Keratinocyte (primary cell): ENCODE data around the gene PRR23A. TPM values are rescaled to one million over a fixed set of nuclear protein-coding genes. Genes with fewer than 3 reads are reported as not detected.

Experiments used
- DNase-seq: peaks from one replicate; pipeline ENCODE4 v3.0.0-alpha.2; 2011; ENCODE audit warnings: low read depth, missing footprints, low spot score
- FAIRE-seq: peaks from 2 replicates; lab custom pipeline; 2011; peaks lifted over from hg19 to GRCh38; lab: Jason Lieb, UNC
- H2AFZ ChIP-seq: 2 replicates; pipeline ENCODE4 v1.6.0; 2012; ENCODE audit warnings: low read length, control low read depth, inconsistent platforms; ENCODE audit not compliant: control insufficient read depth
- H3K27ac ChIP-seq: 2 replicates; pipeline ENCODE4 v1.5.1; 2011; ENCODE audit warnings: low read length; ENCODE audit not compliant: control insufficient read depth, insufficient read depth
- H3K27me3 ChIP-seq: 3 replicates; pipeline ENCODE4 v1.6.0; 2011; ENCODE audit warnings: low read length; ENCODE audit not compliant: control insufficient read depth, insufficient read depth; ENCODE audit errors: extremely low read depth
- H3K36me3 ChIP-seq, 2 experiments: 2 replicates in 1 of 2; 3 replicates in 1 of 2; pipeline ENCODE4 v1.5.1; 2011; ENCODE audit warnings: low read length in 2 of 2, mild to moderate bottlenecking in 1 of 2; ENCODE audit not compliant: control insufficient read depth in 2 of 2, insufficient read depth in 2 of 2; ENCODE audit errors: extremely low read depth in 1 of 2
- H3K4me1 ChIP-seq: 3 replicates; pipeline ENCODE4 v1.5.1; 2011; ENCODE audit warnings: low read length; ENCODE audit not compliant: control insufficient read depth, insufficient read depth; ENCODE audit errors: extremely low read depth
- H3K4me2 ChIP-seq: 3 replicates; pipeline ENCODE4 v1.6.0; 2011; ENCODE audit warnings: low read depth, low read length; ENCODE audit not compliant: control insufficient read depth, insufficient read depth; ENCODE audit errors: extremely low read depth
- H3K4me3 ChIP-seq, 3 experiments: fragments of 200-600 bp in 1 of 3; sonication (generic) in 1 of 3; 2 replicates in 2 of 3; 3 replicates in 1 of 3; pipeline ENCODE4 v1.5.1; 2011 to 2016; ENCODE audit warnings: low read length in 3 of 3, mild to moderate bottlenecking in 3 of 3, control low read depth in 2 of 3, inconsistent platforms in 1 of 3, low read depth in 1 of 3, mixed read lengths in 1 of 3, mixed run types in 1 of 3, moderate library complexity in 1 of 3; ENCODE audit not compliant: control insufficient read depth in 2 of 3, insufficient read depth in 2 of 3; ENCODE audit errors: extremely low read depth in 1 of 3
- H3K79me2 ChIP-seq: 2 replicates; pipeline ENCODE4 v1.6.0; 2012; ENCODE audit warnings: low read length; ENCODE audit not compliant: control insufficient read depth, insufficient read depth
- H3K9ac ChIP-seq: 3 replicates; pipeline ENCODE4 v1.6.0; 2011; ENCODE audit warnings: low read length; ENCODE audit not compliant: control insufficient read depth, insufficient read depth; ENCODE audit errors: extremely low read depth
- H3K9me1 ChIP-seq: 3 replicates; pipeline ENCODE4 v1.6.0; 2011; ENCODE audit warnings: low read length; ENCODE audit not compliant: control insufficient read depth, insufficient read depth; ENCODE audit errors: extremely low read depth
- H3K9me3 ChIP-seq: 2 replicates; pipeline ENCODE4 v1.5.1; 2012; ENCODE audit warnings: low read depth, low read length; ENCODE audit not compliant: control insufficient read depth
- H4K20me1 ChIP-seq: 3 replicates; pipeline ENCODE4 v1.6.0; 2011; ENCODE audit warnings: low read length; ENCODE audit not compliant: control insufficient read depth, insufficient read depth; ENCODE audit errors: extremely low read depth
- CTCF ChIP-seq, 3 experiments: IDR thresholded peaks in 1 of 3; conservative IDR thresholded peaks in 1 of 3; optimal IDR thresholded peaks in 1 of 3; 2 replicates in 2 of 3; 3 replicates in 1 of 3; pipeline versions ENCODE3 to v1.5.1; 2011; ENCODE audit warnings: low read length in 3 of 3, mild to moderate bottlenecking in 3 of 3, moderate library complexity in 2 of 3, control low read depth in 1 of 3, inconsistent platforms in 1 of 3; ENCODE audit not compliant: insufficient read depth in 2 of 3; ENCODE audit errors: extremely low read depth in 1 of 3
- EZH2 ChIP-seq: IDR thresholded peaks from one replicate; pipeline ENCODE4 v1.6.1; 2012; ENCODE audit warnings: inconsistent platforms, mild to moderate bottlenecking, low read length, moderate library complexity
- dilution Hi-C: fragments of 300-500 bp; cut with MboI; formaldehyde crosslinking; loops from one replicate; pipeline ENCODE4 v1.7.0; 2020; ENCODE audit warnings: low sequenced_read_pairs; ENCODE audit not compliant: extremely low pct_ligation_motif_present
- polyA plus RNA-seq, 5 experiments: library from polyadenylated mRNA; depleted of rRNA in 3 of 5; stranded (reverse) in 3 of 5; stranded (forward) in 1 of 5; unstranded in 1 of 5; fragments of >200 nt; gene quantifications; 1 replicate in 1 of 5; 2 replicates in 3 of 5; 3 replicates in 1 of 5; pipeline versions ENCODE4 v1.2.1 to v1.2.3, GENCODE V29; 2011 to 2012; ENCODE audit warnings: missing spikeins in 2 of 5, low read depth in 1 of 5, low replicate concordance in 1 of 5

The PRR23A gene
- polyA plus RNA-seq, 1 donor (not counting 4 experiments of a cell fraction or from before 2014, with no cell fraction given) = not detected

- dilution Hi-C loops = no loop called here
- no peaks in the 10 kb centered on the region for H3K79me2 ChIP-seq
- no peaks in the 10 kb centered on the region for H3K9me1 ChIP-seq
- no peaks in the 10 kb centered on the region for H4K20me1 ChIP-seq
- H3K4me3 ChIP-seq = no peak overlapping the region
- H3K36me3 ChIP-seq = no peaks in the 10 kb centered on the region
- H3K27me3 ChIP-seq = peaks cover 3% of the 10 kb centered on the region
- no peaks in the 10 kb centered on the region for H3K9me3 ChIP-seq
- H3K4me1 ChIP-seq = no peaks in the 10 kb centered on the region
- H3K9ac ChIP-seq = no peak overlapping the region
- no peak overlapping the region for H2AFZ ChIP-seq
- FAIRE-seq (no peak), DNase-seq (no peak)
- H3K4me2 ChIP-seq = no peak overlapping the region
- H3K27ac ChIP-seq = no peak overlapping the region
- no peak for TF ChIP-seq CTCF (optimal IDR thresholded peaks at IDR 0.05 in 1 of 3, IDR thresholded peaks at IDR 0.05 in 1 of 3, conservative IDR thresholded peaks at IDR 0.05 in 1 of 3; ENCODE audit: extremely low read depth in 1 of 3, insufficient read depth in 2 of 3, low read length in 3 of 3)
Observed at GRCh38 chr3:138987181-138987580, 18.9 kb downstream of the PRR23A start.

GRCh38 chr3:138985932-138986331, 20.1 kb downstream of the PRR23A start:
- H4K20me1 ChIP-seq = no peaks in the 10 kb centered on the region
- no peak for DNase-seq
- H3K79me2 ChIP-seq = no peaks in the 10 kb centered on the region
- dilution Hi-C loops = no loop called here
- no peak overlapping the region for H3K9ac ChIP-seq
- FAIRE-seq = no peak
- H3K36me3 ChIP-seq = no peaks in the 10 kb centered on the region
- no peak overlapping the region for H2AFZ ChIP-seq
- H3K9me1 ChIP-seq = no peaks in the 10 kb centered on the region
- TF ChIP-seq CTCF (optimal IDR thresholded peaks at IDR 0.05 in 1 of 3, IDR thresholded peaks at IDR 0.05 in 1 of 3, conservative IDR thresholded peaks at IDR 0.05 in 1 of 3; ENCODE audit: extremely low read depth in 1 of 3, insufficient read depth in 2 of 3, low read length in 3 of 3) = no peak
- TF ChIP-seq EZH2 = no peak
- H3K4me1 ChIP-seq = no peaks in the 10 kb centered on the region
- H3K27me3 ChIP-seq = peaks cover 3% of the 10 kb centered on the region
- H3K4me3 ChIP-seq = no peak overlapping the region
- no peak overlapping the region for H3K4me2 ChIP-seq
- H3K9me3 ChIP-seq = no peaks in the 10 kb centered on the region
- no peak overlapping the region for H3K27ac ChIP-seq
